Neural progenitor cell (in vitro differentiated cells): Measurements from ENCODE around the gene VTI1A. TPM values are rescaled to one million over a fixed set of nuclear protein-coding genes. Genes with fewer than 3 reads are reported as not detected.

Experiments used
- DNase-seq: peaks from one replicate; pipeline ENCODE4 v3.0.0-alpha.2; 2016; ENCODE audit warnings: low spot score
- H2AFZ ChIP-seq: fragments of 200-600 bp; sonication (generic); replicated peaks from 2 replicates; pipeline ENCODE4 v1.6.1; 2016; ENCODE audit warnings: antibody characterized with exemption
- H3F3A ChIP-seq: fragments of 200-600 bp; sonication (generic); 2 replicates; pipeline ENCODE4 v1.6.1; 2016; ENCODE audit warnings: antibody characterized with exemption, low read depth
- H3K27ac ChIP-seq: fragments of 200-600 bp; sonication (generic); 2 replicates; pipeline ENCODE4 v1.5.1; 2016; ENCODE audit warnings: mild to moderate bottlenecking
- H3K27me3 ChIP-seq: fragments of 200-600 bp; sonication (generic); 2 replicates; pipeline ENCODE4 v1.6.1; 2016; ENCODE audit warnings: mild to moderate bottlenecking, moderate library complexity
- H3K36me3 ChIP-seq: fragments of 200-600 bp; sonication (generic); 2 replicates; pipeline ENCODE4 v1.5.1; 2016
- H3K4me1 ChIP-seq: fragments of 200-600 bp; sonication (generic); 2 replicates; pipeline ENCODE4 v1.6.1; 2016; ENCODE audit warnings: mixed run types
- H3K4me2 ChIP-seq: fragments of 200-600 bp; sonication (generic); 2 replicates; pipeline ENCODE4 v1.6.1; 2016
- H3K4me3 ChIP-seq: fragments of 200-600 bp; sonication (generic); 2 replicates; pipeline ENCODE4 v1.5.1; 2016
- H3K79me2 ChIP-seq: fragments of 200-600 bp; sonication (generic); 2 replicates; pipeline ENCODE4 v1.6.1; 2016; ENCODE audit warnings: low read depth
- H3K9ac ChIP-seq: fragments of 200-600 bp; sonication (generic); 2 replicates; pipeline ENCODE4 v1.6.1; 2016
- H3K9me3 ChIP-seq: fragments of 200-600 bp; sonication (generic); 2 replicates; pipeline ENCODE4 v1.5.1; 2016; ENCODE audit warnings: low read depth
- H4K20me1 ChIP-seq: fragments of 200-600 bp; sonication (generic); 2 replicates; pipeline ENCODE4 v1.6.1; 2016; ENCODE audit warnings: low read depth
- H3K27ac Mint-ChIP-seq: 3 replicates; pipeline ENCODE4 v1.8.0; 2021; ENCODE audit warnings: mixed read lengths
- H3K27me3 Mint-ChIP-seq: 2 replicates; pipeline ENCODE4 v1.8.0; 2022; ENCODE audit warnings: low read depth, mild to moderate bottlenecking, inconsistent platforms, moderate library complexity, mixed read lengths; ENCODE audit not compliant: insufficient read depth
- H3K36me3 Mint-ChIP-seq: 3 replicates; pipeline ENCODE4 v1.8.0; 2021; ENCODE audit warnings: mixed read lengths
- H3K4me1 Mint-ChIP-seq: 3 replicates; pipeline ENCODE4 v1.8.0; 2021; ENCODE audit warnings: mixed read lengths
- H3K4me3 Mint-ChIP-seq: 3 replicates; pipeline ENCODE4 v1.8.0; 2021; ENCODE audit warnings: mild to moderate bottlenecking, moderate library complexity, mixed read lengths
- H3K9me3 Mint-ChIP-seq: 3 replicates; pipeline ENCODE4 v1.8.0; 2020; ENCODE audit warnings: mixed read lengths
- CTCF ChIP-seq: fragments of 200-600 bp; sonication (generic); IDR thresholded peaks from 2 replicates; pipeline ENCODE4 v1.5.1; 2017; ENCODE audit warnings: antibody characterized with exemption, mild to moderate bottlenecking
- EZH2 ChIP-seq: fragments of 200-600 bp; sonication (generic); IDR thresholded peaks from 2 replicates; pipeline ENCODE4 v1.6.1; 2017; ENCODE audit warnings: antibody characterized with exemption, mild to moderate bottlenecking, moderate library complexity
- EZH2phosphoT487 ChIP-seq: fragments of 200-600 bp; sonication (generic); IDR thresholded peaks from 2 replicates; pipeline ENCODE4 v1.6.1; 2017; ENCODE audit warnings: antibody characterized with exemption
- total RNA-seq: library from RNA; depleted of rRNA; stranded (reverse); fragments of >200 nt; gene quantifications from 2 replicates; pipeline ENCODE4 v1.2.3, GENCODE V29; 2015; ENCODE audit warnings: low replicate concordance

The VTI1A gene
- total RNA-seq, 1 donor from 2014 or later: 28.8 TPM

- Mint-ChIP-seq H3K27ac (no peak overlapping the region), H3K4me3 (no peak overlapping the region), H3K4me1 (peaks cover 49% of the 10 kb centered on the region), H3K36me3 (no peaks in the 10 kb centered on the region), H3K27me3 (peaks cover 3% of the 10 kb centered on the region), H3K9me3 (no peaks in the 10 kb centered on the region)
- H3K4me1 ChIP-seq: peaks cover 24% of the 10 kb centered on the region
- no peak overlapping the region for H2AFZ ChIP-seq
- no peaks in the 10 kb centered on the region for H4K20me1 ChIP-seq
- no peaks in the 10 kb centered on the region for H3K27me3 ChIP-seq
- DNase-seq: no peak
- H3K4me3 ChIP-seq: no peak overlapping the region
- no peaks in the 10 kb centered on the region for H3K36me3 ChIP-seq
- peak overlapping the region; percentile 12 for H3K4me2 ChIP-seq
- H3F3A ChIP-seq: no peaks in the 10 kb centered on the region
- H3K9me3 ChIP-seq: no peaks in the 10 kb centered on the region
- H3K9ac ChIP-seq: no peak overlapping the region
- TF ChIP-seq EZH2phosphoT487: no peak
- no peak overlapping the region for H3K27ac ChIP-seq
- H3K79me2 ChIP-seq: no peaks in the 10 kb centered on the region
Measured at GRCh38 chr10:112739592-112740353, 292.8 kb downstream of the VTI1A start.

- Mint-ChIP-seq H3K36me3 (no peaks in the 10 kb centered on the region), H3K4me3 (no peak overlapping the region), H3K27me3 (peaks cover 3% of the 10 kb centered on the region), H3K4me1 (peaks cover 49% of the 10 kb centered on the region), H3K9me3 (no peaks in the 10 kb centered on the region), H3K27ac (no peak overlapping the region)
- Histone ChIP-seq H3K4me2 (no peak overlapping the region), H4K20me1 (no peaks in the 10 kb centered on the region), H3K4me1 (peaks cover 19% of the 10 kb centered on the region), H3K9me3 (no peaks in the 10 kb centered on the region), H3K9ac (no peak overlapping the region), H3K79me2 (no peaks in the 10 kb centered on the region), H3K27ac (no peak overlapping the region), H3F3A (no peaks in the 10 kb centered on the region), H2AFZ (no peak overlapping the region), H3K36me3 (no peaks in the 10 kb centered on the region), H3K4me3 (no peak overlapping the region), H3K27me3 (no peaks in the 10 kb centered on the region)
- DNase-seq: no peak
- TF ChIP-seq EZH2phosphoT487 (no peak), CTCF (no peak), EZH2 (no peak)
Measured at GRCh38 chr10:112741830-112742402, 294.9 kb downstream of the VTI1A start.

DNA sequence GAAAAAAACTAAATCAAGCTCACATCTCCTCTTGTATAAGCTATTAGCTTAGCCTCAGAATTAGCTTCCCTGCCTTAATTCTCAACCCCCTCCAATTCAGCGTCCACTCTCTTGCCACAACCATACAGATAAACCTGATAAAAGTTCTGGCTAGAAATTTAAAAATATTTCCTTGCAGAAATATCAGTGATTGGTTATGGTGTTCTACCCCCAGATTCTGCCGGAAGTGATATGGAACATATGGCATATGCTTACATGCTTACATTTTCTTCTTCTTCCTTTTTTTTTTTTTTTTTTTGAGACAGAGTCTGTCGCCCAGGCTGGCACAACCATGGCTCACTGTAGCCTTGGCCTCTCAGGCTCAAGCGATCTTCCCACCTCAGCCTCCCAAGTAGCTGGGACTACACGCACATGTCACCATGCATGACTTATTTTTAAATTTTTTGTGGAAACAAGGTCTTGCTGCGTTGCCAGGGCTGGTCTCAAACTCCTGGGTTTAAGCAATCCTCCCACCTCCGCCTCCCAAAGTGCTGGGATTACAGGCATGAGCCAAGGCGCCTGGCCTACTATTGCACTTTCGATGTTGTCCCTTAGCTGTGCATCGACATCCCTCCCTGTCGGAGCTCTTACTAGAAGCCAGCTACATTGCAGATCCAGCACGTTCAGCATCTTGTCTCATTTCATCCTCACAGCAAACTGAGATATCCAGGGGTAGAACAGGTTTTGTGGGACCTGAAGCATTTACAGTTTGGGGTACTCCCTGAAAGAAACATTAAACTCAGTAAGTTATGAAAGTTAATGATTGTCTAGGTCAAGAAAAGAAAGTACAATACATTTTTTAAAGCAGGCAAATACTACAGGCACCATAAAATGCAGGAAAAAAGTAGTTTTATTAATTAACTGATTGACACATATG, 297.4 kb downstream of the VTI1A start:
- H3K9ac ChIP-seq: no peak overlapping the region
- no peak overlapping the region for H3K27ac ChIP-seq
- Mint-ChIP-seq H3K27ac (no peak overlapping the region), H3K4me1 (peaks cover 27% of the 10 kb centered on the region), H3K36me3 (no peaks in the 10 kb centered on the region), H3K27me3 (peaks cover 3% of the 10 kb centered on the region), H3K4me3 (no peak overlapping the region), H3K9me3 (no peaks in the 10 kb centered on the region)
- no peak overlapping the region for H2AFZ ChIP-seq
- peaks cover 9% of the 10 kb centered on the region for H3K4me1 ChIP-seq
- H4K20me1 ChIP-seq: no peaks in the 10 kb centered on the region
- TF ChIP-seq CTCF (no peak), EZH2phosphoT487 (no peak), EZH2 (no peak)
- no peak overlapping the region for H3K4me2 ChIP-seq
- H3K36me3 ChIP-seq: no peaks in the 10 kb centered on the region
- peaks cover 4% of the 10 kb centered on the region for H3F3A ChIP-seq
- no peaks in the 10 kb centered on the region for H3K79me2 ChIP-seq
- no peaks in the 10 kb centered on the region for H3K27me3 ChIP-seq
- DNase-seq: no peak
- no peak overlapping the region for H3K4me3 ChIP-seq
- H3K9me3 ChIP-seq: no peaks in the 10 kb centered on the region
